IPS-15b (cell line): ENCODE data around the gene LSM14A.
"Not testable (repeated sequence)": the region's sequence is repeated elsewhere in the genome, so short reads cannot be mapped to it uniquely, and the experiment has no call there.

Experiments used
- H3K27me3 ChIP-seq: one replicate; pipeline ENCODE4 v1.6.1; 2013; ENCODE audit warnings: low read length; ENCODE audit not compliant: control insufficient read depth, insufficient read depth
- H3K36me3 ChIP-seq: one replicate; pipeline ENCODE4 v1.6.1; 2013; ENCODE audit warnings: low read length; ENCODE audit not compliant: control insufficient read depth, insufficient read depth
- H3K4me1 ChIP-seq: one replicate; pipeline ENCODE4 v1.6.1; 2013; ENCODE audit warnings: mild to moderate bottlenecking, low read length; ENCODE audit not compliant: control insufficient read depth, insufficient read depth
- H3K4me3 ChIP-seq: one replicate; pipeline ENCODE4 v1.5.1; 2013; ENCODE audit warnings: low read depth, low read length
- H3K9ac ChIP-seq: one replicate; pipeline ENCODE4 v1.6.1; 2013; ENCODE audit warnings: low read depth, mild to moderate bottlenecking, low read length
- H3K9me3 ChIP-seq: one replicate; pipeline ENCODE4 v1.6.1; 2013; ENCODE audit warnings: mild to moderate bottlenecking, low read length; ENCODE audit not compliant: control insufficient read depth, insufficient read depth

The LSM14A gene

DNA sequence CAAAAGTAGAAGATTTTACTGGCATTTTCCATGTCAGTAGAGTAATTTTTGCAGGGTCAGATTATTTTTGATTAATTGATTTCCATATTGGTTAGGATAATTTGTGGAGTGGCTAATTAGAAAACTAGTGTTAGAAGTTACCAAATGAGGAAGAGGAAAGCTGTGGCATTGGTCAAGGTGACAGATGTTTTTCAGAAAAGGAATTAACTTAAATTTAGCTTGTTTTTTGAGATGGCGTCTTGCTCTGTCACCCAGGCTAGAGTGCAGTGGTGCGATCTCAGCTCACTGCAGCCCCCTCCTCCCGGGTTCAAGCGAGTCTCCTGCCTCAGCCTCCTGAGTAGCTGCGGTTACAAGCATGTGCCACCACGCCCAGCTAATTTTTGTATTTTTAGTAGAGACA is 28.8 kb downstream of the LSM14A start:
- Histone ChIP-seq H3K36me3 (peaks cover 3% of the 10 kb centered on the region), H3K4me1 (no peaks in the 10 kb centered on the region), H3K9ac (no peak overlapping the region), H3K9me3 (no peaks in the 10 kb centered on the region), H3K4me3 (no peak overlapping the region), H3K27me3 (no peaks in the 10 kb centered on the region)

DNA sequence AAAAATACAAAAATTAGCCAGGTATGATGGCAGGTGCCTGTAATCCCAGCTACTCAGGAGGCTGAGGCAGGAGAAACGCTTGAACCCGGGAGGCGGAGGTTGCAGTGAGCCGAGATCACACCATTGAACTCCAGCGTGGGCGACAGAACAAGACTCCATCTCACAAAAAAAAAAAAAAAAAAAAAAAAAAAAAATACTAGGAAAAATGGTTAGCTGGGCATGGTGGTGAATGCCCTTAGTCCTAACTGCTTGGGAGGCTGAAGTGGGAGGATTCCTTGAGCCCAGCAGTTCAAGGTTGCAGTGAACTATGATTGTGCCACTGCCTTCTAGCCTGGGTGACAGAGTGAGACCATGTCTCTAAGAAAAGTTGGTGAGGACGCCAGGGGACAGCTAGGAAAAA is 33.0 kb downstream of the LSM14A start:
- not testable (repeated sequence) for H3K9ac ChIP-seq, H3K4me1 ChIP-seq, H3K27me3 ChIP-seq, H3K4me3 ChIP-seq, H3K9me3 ChIP-seq, H3K36me3 ChIP-seq

DNA sequence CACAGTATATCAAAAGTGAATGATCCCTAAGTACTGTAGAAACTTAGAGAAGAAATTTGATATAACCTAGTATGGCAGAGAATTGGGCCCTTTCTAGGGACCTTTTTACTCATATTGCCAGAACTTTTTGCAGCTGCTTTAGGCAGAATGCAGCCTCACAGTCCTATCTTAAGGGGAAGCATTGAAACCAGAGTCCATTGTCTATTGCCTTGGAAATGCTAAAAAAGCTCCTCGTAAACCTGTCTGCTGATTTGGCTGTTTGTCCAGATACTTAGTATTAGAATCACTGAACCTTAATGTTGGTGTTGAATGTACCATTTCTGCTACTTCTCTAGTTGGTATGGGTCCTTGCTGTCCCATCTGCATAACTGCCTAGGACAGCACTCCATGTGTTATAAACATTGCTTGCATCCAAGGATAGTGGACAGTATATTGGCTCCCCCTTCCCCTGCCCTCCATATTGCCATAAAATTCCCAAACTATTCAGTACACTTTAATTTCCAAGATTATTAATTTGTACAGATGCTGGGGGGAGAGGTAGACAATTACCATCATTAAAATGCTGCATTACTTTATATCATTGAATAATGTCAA is 36.1 kb downstream of the LSM14A start:
- Histone ChIP-seq H3K4me3 (no peak overlapping the region), H3K4me1 (no peaks in the 10 kb centered on the region), H3K36me3 (peaks cover 3% of the 10 kb centered on the region), H3K9ac (no peak overlapping the region), H3K27me3 (no peaks in the 10 kb centered on the region), H3K9me3 (no peaks in the 10 kb centered on the region)

DNA sequence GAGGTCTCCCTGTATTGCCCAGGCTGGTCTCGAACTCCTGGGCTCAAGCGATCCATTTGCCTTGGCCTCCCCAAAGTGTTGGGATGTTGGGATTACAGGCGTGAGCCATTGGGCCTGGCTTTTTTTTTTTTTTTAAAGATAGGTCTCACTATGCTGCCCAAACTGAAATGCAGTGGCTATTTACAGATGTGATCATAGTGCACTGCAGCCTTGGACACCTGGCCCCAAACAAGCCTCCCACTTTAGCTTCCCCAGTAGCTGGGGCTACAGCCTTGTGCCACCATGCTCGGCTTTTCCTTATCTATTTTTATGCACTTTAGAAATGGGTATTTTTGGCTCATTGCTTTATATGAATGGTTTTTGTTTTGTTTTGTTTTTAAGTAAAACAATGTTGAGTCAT is 37.4 kb downstream of the LSM14A start:
- Histone ChIP-seq H3K36me3 (peaks cover 3% of the 10 kb centered on the region), H3K4me1 (no peaks in the 10 kb centered on the region), H3K4me3 (no peak overlapping the region), H3K9ac (no peak overlapping the region), H3K27me3 (no peaks in the 10 kb centered on the region), H3K9me3 (no peaks in the 10 kb centered on the region)

DNA sequence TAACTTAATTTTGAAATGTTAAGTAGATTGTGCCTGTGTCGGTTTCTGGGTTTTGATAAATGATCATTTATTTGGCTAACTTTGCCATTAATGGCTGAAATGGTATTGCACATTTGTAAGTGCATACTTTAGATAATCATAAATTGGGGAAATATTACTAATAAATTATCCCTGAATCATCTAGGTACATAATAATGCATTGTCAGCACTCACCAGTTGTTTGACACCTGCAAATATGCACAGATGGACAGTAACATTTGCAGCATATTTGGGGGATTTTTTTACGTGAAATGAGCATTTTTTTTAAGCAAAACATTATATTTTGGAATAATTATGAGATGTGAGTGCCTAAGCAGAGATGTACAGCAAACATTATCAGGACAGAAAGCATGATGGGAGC is 41.0 kb downstream of the LSM14A start:
- no peaks in the 10 kb centered on the region for H3K4me1 ChIP-seq
- no peaks in the 10 kb centered on the region for H3K9me3 ChIP-seq
- peaks cover 8% of the 10 kb centered on the region for H3K36me3 ChIP-seq
- no peak overlapping the region for H3K4me3 ChIP-seq
- H3K27me3 ChIP-seq: no peaks in the 10 kb centered on the region
- no peak overlapping the region for H3K9ac ChIP-seq

DNA sequence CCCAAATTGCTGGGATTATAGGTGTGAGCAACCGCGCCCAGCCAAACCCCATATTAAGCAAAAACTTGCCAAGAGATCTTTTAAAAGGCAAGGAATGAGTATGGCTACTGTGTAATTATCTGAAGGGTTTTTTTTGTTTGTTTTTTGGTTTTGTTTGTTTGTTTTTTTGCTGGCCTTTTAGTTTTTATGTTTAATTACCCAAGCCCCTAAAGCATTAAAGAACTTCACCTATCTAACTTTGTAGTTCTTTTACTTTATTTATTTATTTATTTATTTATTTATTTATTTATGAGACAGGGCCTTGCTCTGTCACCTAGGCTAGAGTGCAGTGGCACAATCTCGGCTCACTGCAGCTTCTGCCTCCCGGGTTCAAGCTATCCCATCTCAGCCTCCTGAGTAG is 41.7 kb downstream of the LSM14A start:
- Histone ChIP-seq H3K9me3 (no peaks in the 10 kb centered on the region), H3K9ac (no peak overlapping the region), H3K4me1 (no peaks in the 10 kb centered on the region), H3K36me3 (peaks cover 8% of the 10 kb centered on the region), H3K4me3 (no peak overlapping the region), H3K27me3 (no peaks in the 10 kb centered on the region)

DNA sequence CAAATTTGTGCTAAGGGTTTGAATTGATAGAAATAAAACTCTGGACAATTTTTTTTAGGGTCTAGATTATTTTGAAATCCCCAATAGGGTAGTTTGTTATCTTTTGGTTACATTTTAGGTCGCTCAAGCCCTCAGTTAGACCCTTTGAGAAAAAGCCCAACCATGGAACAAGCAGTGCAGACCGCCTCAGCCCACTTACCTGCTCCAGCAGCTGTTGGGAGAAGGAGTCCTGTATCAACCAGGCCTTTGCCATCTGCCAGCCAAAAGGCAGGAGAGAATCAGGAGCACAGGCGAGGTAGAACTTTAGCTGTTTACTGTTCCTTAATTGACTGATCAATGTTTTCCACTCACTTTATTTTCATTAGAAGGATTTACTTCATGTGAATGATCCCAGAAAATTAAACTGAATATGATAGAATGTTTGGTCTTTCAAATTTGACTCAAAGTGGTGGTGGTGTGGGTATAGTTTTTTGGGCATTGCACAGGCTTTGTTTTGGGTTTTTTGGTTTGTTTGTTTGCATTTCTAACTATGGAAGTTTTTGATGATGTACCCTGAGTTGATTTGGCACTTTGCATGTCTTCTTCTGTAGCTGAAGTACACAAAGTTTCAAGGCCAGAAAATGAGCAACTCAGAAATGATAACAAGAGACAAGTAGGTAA is 42.8 kb downstream of the LSM14A start:
- Histone ChIP-seq H3K36me3 (peaks cover 6% of the 10 kb centered on the region), H3K9me3 (no peaks in the 10 kb centered on the region), H3K9ac (no peak overlapping the region), H3K27me3 (no peaks in the 10 kb centered on the region), H3K4me3 (no peak overlapping the region), H3K4me1 (no peaks in the 10 kb centered on the region)

DNA sequence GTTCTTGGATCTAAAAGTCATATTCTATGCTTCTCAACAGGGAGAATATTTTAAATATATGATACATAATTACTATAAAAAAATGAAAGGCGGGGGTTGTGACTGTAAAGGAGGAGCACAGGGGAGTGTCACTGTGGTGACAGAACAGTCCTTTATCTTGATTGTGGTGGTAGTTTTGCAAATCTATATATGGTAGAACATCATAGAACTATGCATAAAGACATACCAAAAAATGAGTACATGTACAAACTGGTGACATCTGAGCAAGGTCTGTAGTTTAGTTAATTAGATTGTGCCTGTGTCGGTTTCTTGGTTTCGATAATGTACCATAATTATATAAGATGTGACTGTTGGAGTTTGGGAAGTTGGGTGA is 43.3 kb downstream of the LSM14A start:
- Histone ChIP-seq H3K4me3 (no peak overlapping the region), H3K4me1 (no peaks in the 10 kb centered on the region), H3K9ac (no peak overlapping the region), H3K27me3 (no peaks in the 10 kb centered on the region), H3K9me3 (no peaks in the 10 kb centered on the region), H3K36me3 (peaks cover 6% of the 10 kb centered on the region)

DNA sequence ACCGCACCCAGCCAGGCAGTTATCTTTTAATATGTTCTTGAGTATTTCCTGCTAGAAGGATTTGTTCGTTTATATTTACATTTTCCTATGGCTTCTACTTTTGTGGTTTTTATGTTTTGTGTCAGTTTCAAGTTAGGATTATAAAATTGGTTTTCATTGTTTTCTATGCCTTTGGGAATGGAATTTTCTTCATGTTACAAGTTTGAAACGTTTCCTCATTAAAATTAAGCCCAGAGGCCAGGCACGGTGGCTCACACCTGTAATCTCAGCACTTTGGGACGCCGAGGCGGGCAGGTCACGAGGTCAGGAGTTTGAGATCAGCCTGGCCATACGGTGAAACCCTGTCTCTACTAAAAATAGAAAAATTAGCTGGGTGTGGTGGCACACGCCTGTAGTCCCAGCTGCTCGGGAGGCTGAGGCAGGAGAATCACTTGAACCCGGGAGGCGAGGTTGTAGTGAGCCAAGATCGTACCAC is 44.5 kb downstream of the LSM14A start:
- not testable (repeated sequence) for H3K9me3 ChIP-seq, H3K4me1 ChIP-seq, H3K27me3 ChIP-seq, H3K4me3 ChIP-seq, H3K9ac ChIP-seq, H3K36me3 ChIP-seq

DNA sequence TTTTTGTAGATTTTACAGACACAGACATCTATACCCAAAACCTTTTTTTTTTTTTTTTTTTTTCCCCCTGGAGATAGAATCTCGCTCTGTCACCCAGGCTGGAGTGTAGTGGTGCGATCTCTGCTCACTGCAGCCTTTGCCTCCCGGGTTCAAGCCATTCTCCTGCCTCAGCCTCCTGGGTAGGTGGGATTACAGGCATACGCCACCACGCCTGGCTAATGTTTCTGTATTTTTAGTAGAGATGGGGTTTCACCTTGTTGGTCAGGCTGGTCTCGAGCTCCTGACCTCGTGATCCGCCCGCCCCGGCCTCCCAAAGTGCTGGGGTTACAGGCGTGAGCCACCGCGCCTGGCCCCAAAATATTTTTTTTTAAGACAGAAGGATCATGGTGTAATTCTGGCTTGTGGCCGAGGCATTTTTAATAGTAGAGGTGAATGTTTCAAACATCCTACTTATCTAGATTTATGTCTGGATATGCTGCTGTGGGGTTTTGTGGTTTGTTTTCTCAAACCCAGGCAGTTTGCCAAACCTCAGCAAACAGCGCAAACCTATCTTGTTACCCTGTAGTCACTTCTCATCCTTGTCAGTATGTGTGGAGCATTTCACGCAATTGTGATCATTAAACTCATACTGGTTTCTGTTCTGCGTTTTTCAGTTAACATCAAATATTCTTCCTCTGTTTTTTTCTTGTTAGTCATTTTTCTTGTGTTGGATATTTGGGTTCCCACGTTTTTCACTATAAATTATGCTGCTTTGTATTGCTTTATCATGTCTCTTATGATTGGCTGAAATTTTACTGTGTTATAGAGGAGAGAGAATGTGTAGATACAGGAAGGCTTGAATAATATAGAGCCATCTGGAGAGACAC is 45.9 kb downstream of the LSM14A start:
- no peaks in the 10 kb centered on the region for H3K9me3 ChIP-seq
- H3K27me3 ChIP-seq: no peaks in the 10 kb centered on the region
- no peak overlapping the region for H3K9ac ChIP-seq
- no peak overlapping the region for H3K4me3 ChIP-seq
- no peaks in the 10 kb centered on the region for H3K4me1 ChIP-seq
- peaks cover 15% of the 10 kb centered on the region for H3K36me3 ChIP-seq

DNA sequence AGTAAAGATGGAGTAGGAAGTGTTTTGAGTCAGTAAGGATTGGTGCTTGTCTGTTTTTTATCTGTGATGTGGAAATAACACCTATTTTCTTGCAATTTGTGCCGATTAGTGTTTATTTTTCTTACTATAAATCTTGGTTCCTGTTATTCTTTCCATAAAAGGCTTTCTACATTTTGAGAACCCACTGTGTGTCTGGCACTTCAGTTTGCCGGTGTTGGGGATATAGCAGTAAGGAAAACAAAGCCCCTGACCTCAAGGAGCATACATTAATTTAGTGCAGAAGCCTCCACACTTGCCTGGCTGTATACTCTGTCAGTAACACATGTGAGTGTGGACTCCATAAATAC is 46.5 kb downstream of the LSM14A start:
- no peak overlapping the region for H3K9ac ChIP-seq
- H3K27me3 ChIP-seq: no peaks in the 10 kb centered on the region
- peaks cover 21% of the 10 kb centered on the region for H3K36me3 ChIP-seq

More for the DNA sequence above, 46.5 kb downstream of the LSM14A start:
- Histone ChIP-seq H3K4me1 (no peaks in the 10 kb centered on the region), H3K4me3 (no peak overlapping the region), H3K9me3 (no peaks in the 10 kb centered on the region)
